Parathyroid adenoma (tissue), 2 donors: ENCODE measurements around the gene IFT57.
A peak's percentile ranks its signal among the peaks of the same experiment; 100 is the strongest.

Experiments used
- H2AFZ ChIP-seq: fragments of 300-600 bp; sonication (generic); one replicate; pipeline ENCODE4 v1.7.0; 2017; ENCODE audit warnings: antibody characterized with exemption, mild to moderate bottlenecking
- H3K27ac ChIP-seq: fragments of 300-600 bp; sonication (generic); one replicate; pipeline ENCODE4 v1.7.0; 2017
- H3K27me3 ChIP-seq: fragments of 300-600 bp; sonication (generic); one replicate; pipeline ENCODE4 v1.7.0; 2017; ENCODE audit warnings: low read length; ENCODE audit not compliant: control insufficient read depth, insufficient read depth
- H3K36me3 ChIP-seq: fragments of 300-600 bp; sonication (generic); one replicate; pipeline ENCODE4 v1.7.0; 2017; ENCODE audit warnings: low read length; ENCODE audit not compliant: control insufficient read depth, insufficient read depth
- H3K4me1 ChIP-seq: fragments of 300-600 bp; sonication (generic); one replicate; pipeline ENCODE4 v1.7.0; 2017; ENCODE audit warnings: control low read depth
- H3K4me2 ChIP-seq: fragments of 300-600 bp; sonication (generic); one replicate; pipeline ENCODE4 v1.7.0; 2017; ENCODE audit warnings: low read length
- H3K4me3 ChIP-seq: fragments of 300-600 bp; sonication (generic); one replicate; pipeline ENCODE4 v1.7.0; 2017; ENCODE audit warnings: low read depth, low read length
- H3K79me2 ChIP-seq: fragments of 300-600 bp; sonication (generic); one replicate; pipeline ENCODE4 v1.7.0; 2017; ENCODE audit warnings: control low read depth
- H3K9ac ChIP-seq: fragments of 300-600 bp; sonication (generic); one replicate; pipeline ENCODE4 v1.7.0; 2017; ENCODE audit warnings: mild to moderate bottlenecking
- H3K9me3 ChIP-seq: fragments of 300-600 bp; sonication (generic); one replicate; pipeline ENCODE4 v1.7.0; 2017; ENCODE audit warnings: low read length; ENCODE audit not compliant: control insufficient read depth
- TF ChIP-seq, protein P1 (sequence below): fragments of 300-600 bp; sonication (generic); IDR thresholded peaks from one replicate; pipeline ENCODE4 v1.7.0; 2017; ENCODE audit warnings: antibody characterized with exemption, mild to moderate bottlenecking
- donor health status: primary hyperparathyroidism.

IFT57 gene

DNA sequence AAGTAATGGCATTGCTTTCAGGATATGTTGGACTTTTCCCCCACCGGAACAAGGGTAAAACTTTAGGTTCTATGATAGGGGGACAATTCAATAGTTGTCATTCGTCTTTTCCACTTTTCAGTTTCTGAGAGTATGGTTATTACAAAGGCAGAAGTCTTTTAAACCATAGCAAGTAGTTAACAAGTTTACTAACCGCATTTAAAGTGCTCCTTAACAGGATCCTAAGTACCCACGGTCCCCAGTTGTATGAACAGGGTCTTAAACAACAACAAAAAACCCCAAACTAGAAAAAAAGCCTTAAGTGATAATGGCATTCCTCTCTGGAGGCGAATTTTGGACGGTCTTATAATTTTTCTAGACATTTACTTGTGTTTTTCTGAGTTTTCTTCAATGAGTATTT lies 831 bp downstream of the IFT57 start:
- H3K4me1 ChIP-seq: peaks cover 9% of the 10 kb centered on the region

DNA sequence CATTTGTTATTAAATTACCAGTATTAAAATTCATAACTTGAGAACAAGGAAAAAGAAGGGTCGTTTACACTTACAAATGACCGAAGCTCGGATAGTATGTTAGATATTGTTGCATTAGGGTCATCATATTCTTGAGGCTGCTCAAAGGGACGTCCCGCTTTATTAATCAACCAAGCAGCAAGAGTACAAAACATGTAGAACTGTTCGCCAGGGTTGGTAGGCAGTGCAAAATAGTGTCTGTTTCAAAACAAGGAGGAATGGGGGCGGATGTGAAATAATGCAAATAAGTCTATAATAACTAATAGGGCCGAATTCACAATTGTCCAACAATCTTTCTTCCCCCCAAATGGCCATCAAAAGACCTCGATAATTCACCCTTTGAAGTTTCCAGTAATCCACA lies 2.9 kb downstream of the IFT57 start:
- TF ChIP-seq, protein P1, sequence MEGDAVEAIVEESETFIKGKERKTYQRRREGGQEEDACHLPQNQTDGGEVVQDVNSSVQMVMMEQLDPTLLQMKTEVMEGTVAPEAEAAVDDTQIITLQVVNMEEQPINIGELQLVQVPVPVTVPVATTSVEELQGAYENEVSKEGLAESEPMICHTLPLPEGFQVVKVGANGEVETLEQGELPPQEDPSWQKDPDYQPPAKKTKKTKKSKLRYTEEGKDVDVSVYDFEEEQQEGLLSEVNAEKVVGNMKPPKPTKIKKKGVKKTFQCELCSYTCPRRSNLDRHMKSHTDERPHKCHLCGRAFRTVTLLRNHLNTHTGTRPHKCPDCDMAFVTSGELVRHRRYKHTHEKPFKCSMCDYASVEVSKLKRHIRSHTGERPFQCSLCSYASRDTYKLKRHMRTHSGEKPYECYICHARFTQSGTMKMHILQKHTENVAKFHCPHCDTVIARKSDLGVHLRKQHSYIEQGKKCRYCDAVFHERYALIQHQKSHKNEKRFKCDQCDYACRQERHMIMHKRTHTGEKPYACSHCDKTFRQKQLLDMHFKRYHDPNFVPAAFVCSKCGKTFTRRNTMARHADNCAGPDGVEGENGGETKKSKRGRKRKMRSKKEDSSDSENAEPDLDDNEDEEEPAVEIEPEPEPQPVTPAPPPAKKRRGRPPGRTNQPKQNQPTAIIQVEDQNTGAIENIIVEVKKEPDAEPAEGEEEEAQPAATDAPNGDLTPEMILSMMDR: no peak
- Histone ChIP-seq H3K4me2 (no peak overlapping the region), H3K9me3 (no peaks in the 10 kb centered on the region), H3K4me3 (no peak overlapping the region), H3K9ac (no peak overlapping the region), H3K36me3 (no peaks in the 10 kb centered on the region), H3K4me1 (peaks cover 9% of the 10 kb centered on the region), H3K27ac (no peak overlapping the region), H2AFZ (no peak overlapping the region), H3K27me3 (no peaks in the 10 kb centered on the region), H3K79me2 (peaks cover 17% of the 10 kb centered on the region)

More for the DNA sequence above, 831 bp downstream of the IFT57 start:
- Histone ChIP-seq H3K27ac (no peak overlapping the region), H3K4me2 (peak overlapping the region; percentile 74), H3K36me3 (no peaks in the 10 kb centered on the region), H3K79me2 (peaks cover 17% of the 10 kb centered on the region), H2AFZ (peak overlapping the region; percentile 93), H3K4me3 (peak overlapping the region; percentile 93), H3K27me3 (no peaks in the 10 kb centered on the region), H3K9ac (no peak overlapping the region), H3K9me3 (no peaks in the 10 kb centered on the region)
- TF ChIP-seq, protein P1: no peak

DNA sequence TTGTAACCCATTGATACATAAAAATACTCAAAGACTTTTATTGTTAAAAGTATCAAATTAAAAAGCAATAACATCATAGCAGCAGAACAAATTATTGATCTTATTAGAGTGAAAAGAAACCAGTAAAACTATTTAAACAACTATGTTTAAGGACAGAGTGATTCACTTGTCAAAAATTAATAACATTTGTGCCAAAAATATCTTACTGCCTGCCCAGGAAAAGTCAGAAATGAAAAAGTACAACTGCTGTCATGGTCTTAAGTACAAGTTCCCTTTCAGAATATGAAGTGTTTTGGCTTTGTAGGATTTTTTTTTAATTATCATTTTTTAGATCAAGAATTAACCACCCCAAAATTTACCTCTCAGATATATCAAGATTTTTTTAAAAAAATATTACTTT lies 3.4 kb downstream of the IFT57 start:
- Histone ChIP-seq H3K27me3 (no peaks in the 10 kb centered on the region), H3K79me2 (peaks cover 17% of the 10 kb centered on the region), H2AFZ (no peak overlapping the region), H3K4me2 (no peak overlapping the region), H3K27ac (no peak overlapping the region), H3K4me3 (no peak overlapping the region), H3K9me3 (no peaks in the 10 kb centered on the region), H3K4me1 (peaks cover 9% of the 10 kb centered on the region), H3K9ac (no peak overlapping the region), H3K36me3 (no peaks in the 10 kb centered on the region)
- TF ChIP-seq, protein P1: no peak

DNA sequence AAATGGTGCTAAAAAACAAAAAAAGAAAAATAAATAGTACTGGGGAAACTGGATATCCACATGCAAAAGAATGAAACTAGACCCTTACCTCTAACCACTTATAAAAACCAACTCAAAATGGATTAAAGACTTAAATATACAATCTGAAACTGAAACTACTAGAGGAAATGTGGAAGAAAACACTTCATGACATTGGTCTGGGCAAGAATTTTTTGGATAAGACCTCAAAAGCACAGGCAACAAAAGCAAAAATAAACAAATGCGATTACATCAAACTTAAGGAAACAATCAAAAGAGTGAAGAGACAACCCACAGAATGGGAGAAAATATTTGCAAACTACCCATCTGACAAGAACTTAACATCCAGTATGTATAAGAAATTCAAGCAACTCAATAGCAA lies 6.4 kb downstream of the IFT57 start:
- H3K27me3 ChIP-seq: no peaks in the 10 kb centered on the region
- TF ChIP-seq, protein P1: no peak
- no peaks in the 10 kb centered on the region for H3K36me3 ChIP-seq
- H2AFZ ChIP-seq: no peak overlapping the region
- no peaks in the 10 kb centered on the region for H3K9me3 ChIP-seq
- no peak overlapping the region for H3K9ac ChIP-seq
- H3K79me2 ChIP-seq: peaks cover 10% of the 10 kb centered on the region
- H3K4me3 ChIP-seq: no peak overlapping the region
- H3K4me1 ChIP-seq: peaks cover 5% of the 10 kb centered on the region
- no peak overlapping the region for H3K4me2 ChIP-seq
- H3K27ac ChIP-seq: no peak overlapping the region

- Histone ChIP-seq H3K36me3 (no peaks in the 10 kb centered on the region), H3K9ac (no peak overlapping the region)
Observed at GRCh38 chr3:108209579-108209978, 12.6 kb downstream of the IFT57 start.

More at GRCh38 chr3:108209579-108209978, 12.6 kb downstream of the IFT57 start:
- Histone ChIP-seq H3K79me2 (no peaks in the 10 kb centered on the region), H2AFZ (no peak overlapping the region), H3K4me1 (no peaks in the 10 kb centered on the region), H3K27ac (no peak overlapping the region), H3K4me3 (no peak overlapping the region), H3K27me3 (no peaks in the 10 kb centered on the region), H3K4me2 (no peak overlapping the region), H3K9me3 (no peaks in the 10 kb centered on the region)
- TF ChIP-seq, protein P1: no peak
